NB4 (cell line): ENCODE results near the gene DAB1.

Experiments
- DNase-seq: peaks from one replicate; pipeline ENCODE4 v3.0.0; 2010; ENCODE audit warnings: low read depth
- H3K4me3 ChIP-seq: one replicate; pipeline ENCODE4 v1.5.1; 2011; ENCODE audit warnings: mild to moderate bottlenecking, low read depth, low read length, moderate library complexity
- MYC ChIP-seq: IDR thresholded peaks from 2 replicates; pipeline ENCODE4 v1.6.1; 2011; ENCODE audit warnings: low read depth, low read length
- POLR2A ChIP-seq: IDR thresholded peaks from 2 replicates; pipeline ENCODE4 v1.6.1; 2011; ENCODE audit warnings: mild to moderate bottlenecking; ENCODE audit not compliant: insufficient read length; ENCODE audit errors: extremely low read depth
- TF ChIP-seq, protein P1 (sequence below): IDR thresholded peaks from 2 replicates; pipeline ENCODE4 v1.6.1; 2011; ENCODE audit warnings: low read depth, low read length
- TF ChIP-seq, protein P2 (sequence below): IDR thresholded peaks from one replicate; pipeline ENCODE4 v1.5.1; 2012; ENCODE audit warnings: low read depth, low read length

The DAB1 gene

GRCh38 chr1:57036641-57037579, 386.9 kb downstream of the DAB1 start:
- TF ChIP-seq, protein P1, sequence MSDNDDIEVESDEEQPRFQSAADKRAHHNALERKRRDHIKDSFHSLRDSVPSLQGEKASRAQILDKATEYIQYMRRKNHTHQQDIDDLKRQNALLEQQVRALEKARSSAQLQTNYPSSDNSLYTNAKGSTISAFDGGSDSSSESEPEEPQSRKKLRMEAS, result no peak
- no peak for TF ChIP-seq POLR2A
- TF ChIP-seq, protein P2, sequence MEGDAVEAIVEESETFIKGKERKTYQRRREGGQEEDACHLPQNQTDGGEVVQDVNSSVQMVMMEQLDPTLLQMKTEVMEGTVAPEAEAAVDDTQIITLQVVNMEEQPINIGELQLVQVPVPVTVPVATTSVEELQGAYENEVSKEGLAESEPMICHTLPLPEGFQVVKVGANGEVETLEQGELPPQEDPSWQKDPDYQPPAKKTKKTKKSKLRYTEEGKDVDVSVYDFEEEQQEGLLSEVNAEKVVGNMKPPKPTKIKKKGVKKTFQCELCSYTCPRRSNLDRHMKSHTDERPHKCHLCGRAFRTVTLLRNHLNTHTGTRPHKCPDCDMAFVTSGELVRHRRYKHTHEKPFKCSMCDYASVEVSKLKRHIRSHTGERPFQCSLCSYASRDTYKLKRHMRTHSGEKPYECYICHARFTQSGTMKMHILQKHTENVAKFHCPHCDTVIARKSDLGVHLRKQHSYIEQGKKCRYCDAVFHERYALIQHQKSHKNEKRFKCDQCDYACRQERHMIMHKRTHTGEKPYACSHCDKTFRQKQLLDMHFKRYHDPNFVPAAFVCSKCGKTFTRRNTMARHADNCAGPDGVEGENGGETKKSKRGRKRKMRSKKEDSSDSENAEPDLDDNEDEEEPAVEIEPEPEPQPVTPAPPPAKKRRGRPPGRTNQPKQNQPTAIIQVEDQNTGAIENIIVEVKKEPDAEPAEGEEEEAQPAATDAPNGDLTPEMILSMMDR, result no peak
- no peak for TF ChIP-seq MYC
- no peak overlapping the region for H3K4me3 ChIP-seq
- DNase-seq, result no peak

GRCh38 chr1:57034713-57035112, 389.1 kb downstream of the DAB1 start:
- TF ChIP-seq MYC (no peak), POLR2A (no peak)
- TF ChIP-seq, protein P2, result no peak
- TF ChIP-seq, protein P1, result no peak
- no peak overlapping the region for H3K4me3 ChIP-seq
- no peak for DNase-seq

GRCh38 chr1:57033222-57034001, 390.4 kb downstream of the DAB1 start:
- TF ChIP-seq, protein P1, result no peak
- TF ChIP-seq, protein P2, result no peak
- TF ChIP-seq POLR2A (no peak), MYC (no peak)
- no peak for DNase-seq

DNA sequence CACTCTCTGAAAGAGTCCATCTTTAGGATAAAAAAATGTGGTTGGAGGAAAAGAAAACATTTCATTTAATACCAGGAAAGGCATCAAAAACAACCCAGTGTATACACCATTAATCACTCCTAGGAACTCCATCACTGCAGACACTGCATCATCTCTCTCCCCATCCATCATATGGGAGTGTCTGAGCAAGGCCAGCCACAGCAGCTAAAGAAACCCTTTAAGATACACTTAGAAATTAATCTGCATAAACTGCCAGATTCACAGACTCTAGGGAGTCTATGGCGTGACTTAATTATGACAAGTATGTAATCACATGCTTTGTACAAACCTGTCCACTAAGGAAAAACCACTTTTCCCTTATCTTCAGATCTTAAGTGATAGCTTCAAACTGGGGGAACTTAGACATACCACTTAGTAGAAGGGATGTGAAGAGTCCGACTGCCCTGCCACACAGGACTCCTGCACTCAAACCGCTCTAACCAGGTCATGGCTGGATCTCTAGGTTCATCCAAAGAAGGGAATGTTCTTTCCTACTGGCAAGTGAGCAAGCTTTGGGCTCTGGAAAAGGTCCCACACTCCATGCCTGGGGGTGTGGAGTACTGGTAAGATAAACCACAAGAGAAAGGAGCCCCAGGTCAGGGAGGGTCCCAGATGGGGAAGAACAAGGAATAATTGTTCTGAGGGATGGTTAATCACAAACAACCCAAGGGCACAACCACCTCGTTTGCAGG, 397.1 kb downstream of the DAB1 start:
- TF ChIP-seq POLR2A, result no peak
- TF ChIP-seq MYC, result no peak
- TF ChIP-seq, protein P1, result no peak
- TF ChIP-seq, protein P2, result no peak
- no peak for DNase-seq

More at GRCh38 chr1:57033222-57034001, 390.4 kb downstream of the DAB1 start:
- no peak overlapping the region for H3K4me3 ChIP-seq

GRCh38 chr1:57024855-57025254, 399.0 kb downstream of the DAB1 start:
- no peak for DNase-seq
- no peak overlapping the region for H3K4me3 ChIP-seq
- TF ChIP-seq POLR2A (no peak), MYC (no peak)
- TF ChIP-seq, protein P1, result no peak
- TF ChIP-seq, protein P2, result no peak

More for the DNA sequence above, 397.1 kb downstream of the DAB1 start:
- no peak overlapping the region for H3K4me3 ChIP-seq
